GM10266 (cell line): ENCODE measurements around the gene DUSP16.
A peak's percentile ranks its signal among the peaks of the same experiment; 100 is the strongest.
"Not testable (repeated sequence)": the region's sequence is repeated elsewhere in the genome, so short reads cannot be mapped to it uniquely, and the experiment has no call there.

Experiments used
- DNase-seq: peaks from one replicate; pipeline ENCODE4 v3.0.0; 2012; ENCODE audit errors: extremely low spot score
- TF ChIP-seq, protein P1 (sequence below): IDR thresholded peaks from 2 replicates; pipeline ENCODE4 v1.5.1; 2012; ENCODE audit warnings: mild to moderate bottlenecking, low read depth; ENCODE audit not compliant: control insufficient read depth, insufficient read depth; ENCODE audit errors: missing control alignments

DUSP16 gene

DNA sequence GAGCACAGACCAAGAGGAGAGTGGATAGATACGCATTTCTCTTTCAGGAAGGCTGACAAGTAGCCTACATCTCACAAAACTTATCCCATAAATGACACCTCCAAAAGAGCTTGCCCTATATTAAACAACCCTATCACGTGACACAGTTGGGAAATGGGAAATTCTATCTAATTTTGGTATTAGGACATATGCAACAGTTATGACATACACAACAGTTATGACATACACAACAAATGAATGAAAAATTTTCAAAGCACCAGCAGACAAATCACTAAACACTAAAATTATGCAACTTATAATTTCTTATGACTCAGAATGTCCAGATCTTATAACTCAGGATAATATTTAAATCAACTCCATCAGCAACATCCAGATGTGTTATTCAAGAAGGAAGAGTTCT, 54.1 kb downstream of the DUSP16 start:
- no peak for DNase-seq
- TF ChIP-seq, protein P1, sequence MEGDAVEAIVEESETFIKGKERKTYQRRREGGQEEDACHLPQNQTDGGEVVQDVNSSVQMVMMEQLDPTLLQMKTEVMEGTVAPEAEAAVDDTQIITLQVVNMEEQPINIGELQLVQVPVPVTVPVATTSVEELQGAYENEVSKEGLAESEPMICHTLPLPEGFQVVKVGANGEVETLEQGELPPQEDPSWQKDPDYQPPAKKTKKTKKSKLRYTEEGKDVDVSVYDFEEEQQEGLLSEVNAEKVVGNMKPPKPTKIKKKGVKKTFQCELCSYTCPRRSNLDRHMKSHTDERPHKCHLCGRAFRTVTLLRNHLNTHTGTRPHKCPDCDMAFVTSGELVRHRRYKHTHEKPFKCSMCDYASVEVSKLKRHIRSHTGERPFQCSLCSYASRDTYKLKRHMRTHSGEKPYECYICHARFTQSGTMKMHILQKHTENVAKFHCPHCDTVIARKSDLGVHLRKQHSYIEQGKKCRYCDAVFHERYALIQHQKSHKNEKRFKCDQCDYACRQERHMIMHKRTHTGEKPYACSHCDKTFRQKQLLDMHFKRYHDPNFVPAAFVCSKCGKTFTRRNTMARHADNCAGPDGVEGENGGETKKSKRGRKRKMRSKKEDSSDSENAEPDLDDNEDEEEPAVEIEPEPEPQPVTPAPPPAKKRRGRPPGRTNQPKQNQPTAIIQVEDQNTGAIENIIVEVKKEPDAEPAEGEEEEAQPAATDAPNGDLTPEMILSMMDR = no peak

DNA sequence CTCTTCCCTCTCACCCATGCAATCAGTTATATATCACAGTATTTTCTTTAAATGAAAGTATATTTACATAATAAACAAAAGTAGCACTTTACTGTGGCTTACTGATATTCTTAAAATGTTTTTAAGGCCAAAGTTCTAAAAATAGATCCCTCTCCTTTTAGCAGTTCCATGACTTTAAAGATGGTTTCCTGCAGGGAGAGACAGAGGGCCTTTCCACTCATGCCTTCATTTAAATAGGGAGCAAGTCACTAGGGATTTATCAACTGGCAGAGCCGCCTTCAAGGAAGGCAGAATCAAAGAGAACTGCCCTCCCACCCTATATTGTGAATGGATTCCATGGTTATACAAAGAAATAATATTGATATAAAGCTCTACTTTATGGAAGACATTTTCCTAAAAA, 55.5 kb downstream of the DUSP16 start:
- DNase-seq = no peak
- TF ChIP-seq, protein P1 = no peak

DNA sequence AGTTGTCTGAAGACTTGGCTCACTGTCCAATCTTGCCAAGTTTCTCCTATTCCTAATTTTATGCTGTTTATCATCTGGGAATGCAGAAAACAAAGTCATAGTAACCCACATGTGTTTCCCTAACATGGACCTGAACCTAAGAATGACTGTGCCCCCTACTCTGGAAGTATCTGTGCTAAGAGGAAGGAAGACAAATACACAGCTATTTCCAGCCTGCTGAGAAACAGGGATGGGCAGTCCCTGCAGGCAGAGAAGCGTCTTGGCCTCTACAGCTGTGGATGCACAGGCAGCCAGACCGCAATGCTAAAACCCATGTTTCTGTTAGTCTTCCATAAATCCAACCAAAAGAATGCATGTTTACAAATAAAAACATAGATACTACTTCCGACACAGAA, 56.2 kb downstream of the DUSP16 start:
- DNase-seq = no peak

DNA sequence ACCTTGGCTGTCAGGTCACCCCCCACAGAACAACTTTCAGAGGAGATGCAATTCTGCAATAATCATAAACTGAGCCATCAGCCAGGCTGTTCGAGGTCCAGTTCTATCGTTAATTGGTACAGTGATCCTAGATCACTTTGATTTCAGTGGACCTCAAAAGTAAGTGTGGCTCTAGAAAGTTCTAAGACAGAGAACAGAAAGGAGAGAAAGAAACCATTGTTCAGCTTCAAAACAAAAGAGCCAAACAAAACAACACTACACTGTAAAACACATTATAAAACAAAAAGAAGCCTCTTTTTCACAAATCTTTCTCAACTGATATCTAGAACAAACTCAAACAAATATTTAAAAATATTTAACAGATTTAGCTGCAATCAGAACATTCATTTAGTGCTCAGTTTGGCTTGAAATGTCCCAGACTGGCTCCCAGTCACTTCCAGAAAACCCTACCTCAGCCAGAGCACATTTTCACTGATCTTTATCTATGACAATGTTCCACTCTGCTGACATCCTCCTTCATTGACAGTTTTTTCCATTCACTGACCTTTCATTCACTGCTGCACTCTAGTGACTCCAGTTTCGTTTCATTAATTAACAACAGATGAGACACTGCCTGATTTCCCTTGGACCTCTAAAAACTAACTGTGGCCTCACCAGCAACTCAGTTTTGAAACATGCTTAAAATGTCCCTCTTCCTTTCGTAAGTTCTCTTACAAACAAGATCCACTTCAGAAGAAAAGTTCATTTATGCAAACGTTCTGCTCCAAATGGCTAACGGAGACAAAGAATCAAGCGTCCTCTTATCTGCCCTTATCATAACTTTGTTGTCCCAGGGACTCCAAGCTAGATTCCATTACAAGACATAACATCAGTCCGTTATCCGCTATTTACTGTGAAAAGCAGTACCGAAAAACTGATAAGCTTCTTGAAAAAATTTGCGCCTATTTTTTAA, 56.8 kb downstream of the DUSP16 start:
- peak; percentile 71 for DNase-seq
- TF ChIP-seq, protein P1 = no peak

More for the DNA sequence above, 56.2 kb downstream of the DUSP16 start:
- TF ChIP-seq, protein P1 = no peak

DNA sequence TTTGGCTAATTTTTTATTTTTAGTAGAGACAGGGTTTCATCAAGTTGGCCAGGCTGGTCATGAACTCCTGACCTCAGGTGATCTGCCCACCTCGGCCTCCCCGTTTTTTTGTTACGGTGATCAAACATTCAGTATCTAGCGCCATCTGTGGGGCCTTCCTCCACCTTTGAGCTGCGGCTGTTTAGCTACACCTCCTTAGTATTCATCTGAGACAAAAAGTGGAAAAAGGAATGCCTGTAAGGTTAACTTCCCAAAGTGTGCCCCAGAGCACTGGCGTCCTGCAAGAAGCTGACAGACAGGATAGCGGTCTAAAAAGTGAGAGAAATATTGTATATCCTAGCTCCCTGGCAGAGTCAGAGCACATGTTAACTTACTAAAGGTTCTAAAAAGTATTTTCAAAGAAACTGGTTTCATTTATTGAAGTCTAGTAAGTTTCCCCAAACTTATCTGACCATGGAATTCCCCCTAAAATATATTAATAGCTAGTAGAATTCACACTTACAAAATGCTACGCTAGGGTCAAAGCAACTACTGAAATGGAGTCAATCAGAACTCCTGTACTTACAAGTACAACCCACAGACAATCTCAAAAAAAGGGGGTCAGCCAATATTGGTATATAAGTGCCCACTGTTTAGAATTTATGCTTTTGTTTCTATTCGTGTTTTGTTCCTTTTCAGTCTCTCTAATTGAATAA, 59.1 kb downstream of the DUSP16 start:
- no peak for DNase-seq
- TF ChIP-seq, protein P1 = peak; percentile 5

DNA sequence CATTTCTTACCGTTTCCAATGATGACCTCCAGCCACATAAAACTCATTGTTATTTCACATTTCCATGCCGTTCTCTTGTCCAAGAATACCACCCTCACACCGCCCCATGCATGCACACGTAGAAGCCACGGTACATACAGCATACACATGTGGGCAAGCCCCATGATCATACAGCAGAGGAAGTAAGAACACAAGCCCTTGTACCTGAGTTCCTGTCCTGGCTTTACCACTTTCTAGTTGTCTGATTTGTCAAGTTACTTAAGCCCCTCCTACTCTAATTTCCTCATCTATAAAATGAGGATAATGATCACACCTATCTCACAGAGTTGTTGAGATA, 59.9 kb downstream of the DUSP16 start:
- TF ChIP-seq, protein P1 = no peak
- no peak for DNase-seq

DNA sequence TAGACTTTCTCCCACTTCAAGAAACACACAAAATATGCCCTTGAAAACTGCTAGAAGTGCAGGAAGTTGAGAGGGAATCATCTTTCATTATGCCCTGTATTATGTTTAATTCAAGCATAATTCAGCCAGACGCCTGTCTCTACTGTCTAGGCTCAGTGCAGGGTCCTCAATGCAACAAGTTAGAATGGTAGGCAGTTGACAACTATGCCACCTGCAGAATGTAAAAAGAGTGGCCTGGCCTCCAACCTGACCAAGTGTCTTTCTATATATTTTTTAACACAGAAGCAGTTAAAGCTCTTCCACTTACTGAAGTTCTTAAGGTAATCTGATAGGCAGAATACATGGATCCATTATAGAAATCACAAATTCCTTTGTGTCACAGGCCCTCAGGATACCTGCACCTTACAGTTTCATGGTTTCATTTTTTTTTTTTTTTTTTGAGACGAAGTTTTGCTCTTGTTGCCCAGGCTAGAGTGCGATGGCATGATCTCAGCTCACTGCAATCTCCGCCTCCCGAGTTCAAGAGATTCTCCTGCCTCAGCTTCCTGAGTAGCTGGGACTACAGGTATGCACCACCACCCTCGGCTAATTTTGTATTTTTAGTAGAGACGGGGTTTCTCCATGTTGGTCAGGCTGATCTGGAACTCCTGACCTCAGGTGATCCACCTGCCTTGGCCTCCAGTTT, 60.4 kb downstream of the DUSP16 start:
- DNase-seq = not testable (repeated sequence)
